ENCODE data around the gene ITPR1. TPM values are rescaled to one million over a fixed set of nuclear protein-coding genes. Genes with fewer than 3 reads are reported as not detected.

Gene ITPR1
- total and polyA plus RNA-seq, 2 experiments from 2014 or later, result 17.6 to 28.8 TPM

- no peak for DNase-seq (ENCODE audit: low read depth in 1 of 2, low spot score in 1 of 2)
- no peak for TF ChIP-seq CTCF (IDR thresholded peaks at IDR 0.05; ENCODE audit: low read depth, low read length)
- no peaks in the 10 kb centered on the region for H3K36me3 ChIP-seq
- no peaks in the 10 kb centered on the region for H3K4me1 ChIP-seq (ENCODE audit: low read depth)
- no peaks in the 10 kb centered on the region for H3K27me3 ChIP-seq
- H3K27ac ChIP-seq, result no peak overlapping the region
- no peaks in the 10 kb centered on the region for H3K9me3 ChIP-seq (ENCODE audit: low read depth)
- no peak overlapping the region for H3K4me3 ChIP-seq
Observed at GRCh38 chr3:4802903-4803302, 309.8 kb downstream of the ITPR1 start.

GRCh38 chr3:4804161-4805058 lies 311.3 kb downstream of the ITPR1 start:
- no peaks in the 10 kb centered on the region for H3K4me1 ChIP-seq (ENCODE audit: low read depth)
- no peak overlapping the region for H3K4me3 ChIP-seq
- no peak for TF ChIP-seq CTCF (IDR thresholded peaks at IDR 0.05; ENCODE audit: low read depth, low read length)
- DNase-seq (ENCODE audit: low read depth in 1 of 2, low spot score in 1 of 2), result no peak
- H3K27ac ChIP-seq, result no peak overlapping the region
- no peaks in the 10 kb centered on the region for H3K9me3 ChIP-seq (ENCODE audit: low read depth)
- no peaks in the 10 kb centered on the region for H3K27me3 ChIP-seq
- H3K36me3 ChIP-seq, result no peaks in the 10 kb centered on the region

- H3K36me3 ChIP-seq, result no peaks in the 10 kb centered on the region
- DNase-seq (ENCODE audit: low read depth in 1 of 2, low spot score in 1 of 2), result no peak
- H3K4me1 ChIP-seq (ENCODE audit: low read depth), result no peaks in the 10 kb centered on the region
- H3K27me3 ChIP-seq, result no peaks in the 10 kb centered on the region
- H3K4me3 ChIP-seq, result no peak overlapping the region
- no peak overlapping the region for H3K27ac ChIP-seq
- no peak for TF ChIP-seq CTCF (IDR thresholded peaks at IDR 0.05; ENCODE audit: low read depth, low read length)
- no peaks in the 10 kb centered on the region for H3K9me3 ChIP-seq (ENCODE audit: low read depth)
Observed at GRCh38 chr3:4805662-4806061, 312.5 kb downstream of the ITPR1 start.

GRCh38 chr3:4806535-4807108 lies 313.5 kb downstream of the ITPR1 start:
- no peak for DNase-seq (ENCODE audit: low read depth in 1 of 2, low spot score in 1 of 2)
- H3K4me3 ChIP-seq, result no peak overlapping the region
- TF ChIP-seq CTCF (IDR thresholded peaks at IDR 0.05; ENCODE audit: low read depth, low read length), result no peak
- no peaks in the 10 kb centered on the region for H3K36me3 ChIP-seq
- H3K4me1 ChIP-seq (ENCODE audit: low read depth), result no peaks in the 10 kb centered on the region
- H3K27ac ChIP-seq, result no peak overlapping the region
- no peaks in the 10 kb centered on the region for H3K27me3 ChIP-seq
- no peaks in the 10 kb centered on the region for H3K9me3 ChIP-seq (ENCODE audit: low read depth)

GRCh38 chr3:4807381-4808280 lies 314.5 kb downstream of the ITPR1 start:
- no peak for DNase-seq (ENCODE audit: low read depth in 1 of 2, low spot score in 1 of 2)
- no peaks in the 10 kb centered on the region for H3K36me3 ChIP-seq
- no peak overlapping the region for H3K27ac ChIP-seq
- no peaks in the 10 kb centered on the region for H3K4me1 ChIP-seq (ENCODE audit: low read depth)
- H3K9me3 ChIP-seq (ENCODE audit: low read depth), result no peaks in the 10 kb centered on the region
- TF ChIP-seq CTCF (IDR thresholded peaks at IDR 0.05; ENCODE audit: low read depth, low read length), result no peak
- no peaks in the 10 kb centered on the region for H3K27me3 ChIP-seq
- no peak overlapping the region for H3K4me3 ChIP-seq
